A549 (cell line): ENCODE measurements around the gene LRRC51. TPM values are rescaled to one million over a fixed set of nuclear protein-coding genes. Genes with fewer than 3 reads are reported as not detected.
A peak's percentile ranks its signal among the peaks of the same experiment; 100 is the strongest.

ENCODE experiments used
- ATAC-seq, 2 experiments: fragments of 200-7000 bp in 1 of 2; fragments of >200 bp in 1 of 2; cut with Nextera tagmentation in 1 of 2; cut with Tn5 transposase in 1 of 2; 3 replicates each; pipeline versions ENCODE4 v1.8.0 to v1.9.1; 2018 to 2020; ENCODE audit warnings: mild to moderate bottlenecking in 1 of 2, moderate library complexity in 1 of 2
- CTCF ChIA-PET: fragments of 300-600 bp; sonication (Branson Sonifier 250); formaldehyde crosslinking; extraction: SDS; loops from one replicate; lab custom pipeline; 2021; ENCODE audit warnings: antibody characterized with exemption, inconsistent platforms; lab: Yijun Ruan, JAX
- POLR2A ChIA-PET: fragments of 350-600 bp; formaldehyde crosslinking; extraction: SDS; loops from one replicate; lab custom pipeline; 2021; ENCODE audit warnings: antibody characterized with exemption, inconsistent platforms; lab: Yijun Ruan, JAX
- DNase-seq, 2 experiments: peaks; one replicate each; pipeline versions ENCODE4 v3.0.0 to v3.0.0-alpha.2; 2011 to 2016; ENCODE audit warnings: low read depth in 1 of 2, low spot score in 1 of 2
- FAIRE-seq: peaks from 2 replicates; lab custom pipeline; 2011; peaks lifted over from hg19 to GRCh38; lab: Jason Lieb, UNC
- H3K27ac ChIP-seq, 2 experiments: fragments of >200 bp; sonication (Bioruptor Twin); formaldehyde crosslinking; 3 replicates each; pipeline ENCODE4 v1.5.1; 2016 to 2017
- H3K4me1 ChIP-seq: fragments of >200 bp; sonication (Bioruptor Twin); formaldehyde crosslinking; 3 replicates; pipeline ENCODE4 v1.6.1; 2016
- H3K4me2 ChIP-seq: fragments of >200 bp; sonication (Bioruptor Twin); formaldehyde crosslinking; 3 replicates; pipeline ENCODE4 v1.6.1; 2016
- H3K4me3 ChIP-seq: fragments of >200 bp; sonication (Bioruptor Twin); formaldehyde crosslinking; 3 replicates; pipeline ENCODE4 v1.5.1; 2016
- H3K9me3 ChIP-seq: fragments of >200 bp; sonication (Bioruptor Twin); formaldehyde crosslinking; 3 replicates; pipeline ENCODE4 v1.6.1; 2016
- BHLHE40 ChIP-seq: IDR thresholded peaks from 2 replicates; pipeline ENCODE4 v1.6.1; 2012; ENCODE audit warnings: low read depth, low read length, inconsistent platforms
- CBX2 ChIP-seq: fragments of 200-600 bp; sonication (generic); IDR thresholded peaks from 2 replicates; pipeline ENCODE4 v1.6.1; 2016; ENCODE audit warnings: low read depth, mild to moderate bottlenecking, borderline replicate concordance
- CBX8 ChIP-seq: fragments of 200-600 bp; sonication (generic); IDR thresholded peaks from 2 replicates; pipeline ENCODE4 v1.6.1; 2016
- CEBPB ChIP-seq, 2 experiments: fragments of >200 bp in 1 of 2; sonication (Bioruptor Twin) in 1 of 2; formaldehyde crosslinking in 1 of 2; IDR thresholded peaks; 2 replicates each; pipeline ENCODE4 v1.6.1; 2012 to 2016
- CHD4 ChIP-seq: fragments of 200-600 bp; sonication (generic); IDR thresholded peaks from 2 replicates; pipeline ENCODE4 v1.6.1; 2016; ENCODE audit warnings: antibody characterized with exemption, mild to moderate bottlenecking, borderline replicate concordance
- EHMT2 ChIP-seq: fragments of 200-600 bp; sonication (generic); IDR thresholded peaks from 2 replicates; pipeline ENCODE4 v1.6.1; 2016; ENCODE audit warnings: antibody characterized with exemption, low read depth, mild to moderate bottlenecking, moderate library complexity
- ESRRA ChIP-seq: fragments of 150-350 bp; IDR thresholded peaks from 2 replicates; pipeline ENCODE4 v1.6.1; 2014; ENCODE audit warnings: mild to moderate bottlenecking, low read length, borderline replicate concordance
- FOSL2 ChIP-seq, 2 experiments: fragments of 450-650 bp in 1 of 2; fragments of >200 bp in 1 of 2; sonication (Bioruptor Twin) in 1 of 2; formaldehyde crosslinking; IDR thresholded peaks; 2 replicates each; pipeline versions ENCODE4 v1.5.0 to v1.6.1; 2016 to 2020; ENCODE audit warnings: mild to moderate bottlenecking in 1 of 2, moderate library complexity in 1 of 2
- FOXS1 ChIP-seq: fragments of 250-450 bp; sonication (Bioruptor Pico); IDR thresholded peaks from 2 replicates; pipeline ENCODE4 v1.5.0; 2020; ENCODE audit warnings: mild to moderate bottlenecking, moderate library complexity
- GATA3 ChIP-seq: IDR thresholded peaks from 2 replicates; pipeline ENCODE4 v1.6.1; 2012; ENCODE audit warnings: borderline replicate concordance
- HDAC2 ChIP-seq: fragments of 200-600 bp; sonication (generic); IDR thresholded peaks from 2 replicates; pipeline ENCODE4 v1.6.1; 2016
- HES2 ChIP-seq: fragments of >200 bp; sonication (Bioruptor Twin); formaldehyde crosslinking; IDR thresholded peaks from 2 replicates; pipeline ENCODE4 v1.6.1; 2016
- HEYL ChIP-seq: fragments of 250-450 bp; sonication (Bioruptor Pico); IDR thresholded peaks from 2 replicates; pipeline ENCODE4 v1.8.0; 2021; ENCODE audit warnings: mild to moderate bottlenecking, moderate library complexity
- HMGXB4 ChIP-seq: fragments of 250-450 bp; sonication (Bioruptor Pico); IDR thresholded peaks from 2 replicates; pipeline ENCODE4 v1.5.0; 2021; ENCODE audit warnings: mild to moderate bottlenecking, moderate library complexity, borderline replicate concordance
- HOXA7 ChIP-seq: fragments of 250-450 bp; sonication (Bioruptor Pico); IDR thresholded peaks from 2 replicates; pipeline ENCODE4 v1.5.0; 2020; ENCODE audit warnings: mild to moderate bottlenecking, moderate library complexity
- HOXB13 ChIP-seq: fragments of 250-450 bp; sonication (Bioruptor Pico); IDR thresholded peaks from 2 replicates; pipeline ENCODE4 v1.5.0; 2020; ENCODE audit warnings: low read depth, mild to moderate bottlenecking, moderate library complexity
- HOXB5 ChIP-seq: fragments of 250-450 bp; sonication (Bioruptor Pico); IDR thresholded peaks from 2 replicates; pipeline ENCODE4 v1.5.0; 2020; ENCODE audit warnings: mild to moderate bottlenecking, moderate library complexity
- JUN ChIP-seq, 2 experiments: fragments of >200 bp; sonication (Bioruptor Twin); formaldehyde crosslinking; IDR thresholded peaks; 2 replicates in 1 of 2; 3 replicates in 1 of 2; pipeline ENCODE4 v1.6.1; 2016 to 2017
- JUNB ChIP-seq: fragments of >200 bp; sonication (Bioruptor Twin); formaldehyde crosslinking; IDR thresholded peaks from 2 replicates; pipeline ENCODE4 v1.6.1; 2016
- KDM5A ChIP-seq: fragments of 200-600 bp; sonication (generic); IDR thresholded peaks from 2 replicates; pipeline ENCODE4 v1.6.1; 2016; ENCODE audit warnings: antibody characterized with exemption, mild to moderate bottlenecking
- MYC ChIP-seq: IDR thresholded peaks from 2 replicates; pipeline ENCODE4 v1.6.1; 2012; ENCODE audit warnings: mild to moderate bottlenecking, inconsistent platforms, low read length, improper control_type of control experiment, borderline replicate concordance
- NFE2L2 ChIP-seq: fragments of 150-350 bp; conservative IDR thresholded peaks from 2 replicates; pipeline ENCODE4 v1.6.1; 2014; ENCODE audit warnings: low read length
- NPAS2 ChIP-seq: fragments of 250-450 bp; sonication (Bioruptor Pico); IDR thresholded peaks from 2 replicates; pipeline ENCODE4 v1.8.0; 2022; ENCODE audit warnings: mild to moderate bottlenecking, moderate library complexity, borderline replicate concordance
- NR3C1 ChIP-seq: fragments of >200 bp; sonication (Bioruptor Twin); formaldehyde crosslinking; IDR thresholded peaks from 3 replicates; pipeline ENCODE4 v1.6.1; 2017
- PBX3 ChIP-seq: IDR thresholded peaks from 2 replicates; pipeline ENCODE4 v1.6.1; 2012
- PHF8 ChIP-seq: fragments of 200-600 bp; sonication (generic); IDR thresholded peaks from 2 replicates; pipeline ENCODE4 v1.6.1; 2016; ENCODE audit warnings: low read depth, mild to moderate bottlenecking, antibody characterized with exemption, moderate library complexity, borderline replicate concordance
- POLR2A ChIP-seq: IDR thresholded peaks from 2 replicates; pipeline ENCODE4 v1.6.1; 2012; ENCODE audit warnings: mild to moderate bottlenecking, low read length
- POLR2AphosphoS2 ChIP-seq: conservative IDR thresholded peaks from 2 replicates; pipeline ENCODE4 v1.6.1; 2012; ENCODE audit warnings: low read length, improper control_type of control experiment, inconsistent platforms
- RARB ChIP-seq: fragments of 250-450 bp; sonication (Bioruptor Pico); IDR thresholded peaks from 2 replicates; pipeline ENCODE4 v1.8.0; 2021; ENCODE audit warnings: mild to moderate bottlenecking, moderate library complexity
- RCOR1 ChIP-seq: fragments of 150-350 bp; IDR thresholded peaks from 2 replicates; pipeline ENCODE4 v1.6.1; 2014; ENCODE audit warnings: antibody characterized with exemption, low read length, low read depth
- RFX5 ChIP-seq: fragments of 450-650 bp; IDR thresholded peaks from 2 replicates; pipeline ENCODE4 v1.7.1; 2014; ENCODE audit warnings: antibody characterized with exemption, mild to moderate bottlenecking, moderate library complexity
- RNF2 ChIP-seq: fragments of 200-600 bp; sonication (generic); IDR thresholded peaks from 2 replicates; pipeline ENCODE4 v1.6.1; 2016; ENCODE audit warnings: low read depth, mild to moderate bottlenecking, antibody characterized with exemption, moderate library complexity, borderline replicate concordance
- SREBF2 ChIP-seq: fragments of 450-650 bp; IDR thresholded peaks from 2 replicates; pipeline ENCODE4 v1.6.1; 2014; ENCODE audit warnings: mild to moderate bottlenecking, moderate library complexity
- TP53 ChIP-seq: fragments of 250-450 bp; sonication (Bioruptor Pico); IDR thresholded peaks from 2 replicates; pipeline ENCODE4 v1.5.0; 2021; ENCODE audit warnings: mild to moderate bottlenecking, moderate library complexity
- ZC3H11A ChIP-seq: fragments of 450-650 bp; IDR thresholded peaks from 2 replicates; pipeline ENCODE4 v1.6.1; 2014; ENCODE audit warnings: antibody characterized with exemption, mild to moderate bottlenecking
- ZFP36 ChIP-seq: fragments of 450-650 bp; IDR thresholded peaks from 2 replicates; pipeline ENCODE4 v1.6.1; 2014; ENCODE audit warnings: borderline replicate concordance; ENCODE audit not compliant: partially characterized antibody
- WGBS: methylation state at CpG from one replicate; pipeline ENCODE4 v1.1.6; 2017; ENCODE audit errors: missing lambda C conversion rate; 5-methylcytosine and 5-hydroxymethylcytosine counted together
- polyA minus RNA-seq: library from RNA; depleted of rRNA, polyadenylated mRNA; stranded (reverse); fragments of >200 nt; gene quantifications from 2 replicates; pipeline ENCODE4 v1.2.3, GENCODE V29; 2011; rRNA and poly(A)+ RNA removed
- polyA plus RNA-seq, 4 experiments: library from polyadenylated mRNA; depleted of rRNA in 3 of 4; stranded (reverse); fragments of >200 nt; fragmentation: RNase III in 1 of 4; extraction: RNeasy Plus Mini Kit Qiagen cat#74134 plus additional on column Dnase treatment in 1 of 4; gene quantifications; 2 replicates in 3 of 4; 3 replicates in 1 of 4; pipeline ENCODE4 v1.2.3, GENCODE V29; 2011 to 2017
- TF ChIP-seq, protein P1 (sequence below): fragments of 250-450 bp; sonication (Bioruptor Pico); IDR thresholded peaks from 2 replicates; pipeline ENCODE4 v1.5.0; 2020; ENCODE audit warnings: low read depth, mild to moderate bottlenecking, moderate library complexity

LRRC51 gene
- 14.3 and 16.3 TPM in 2 replicates for polyA plus RNA-seq (2011; rRNA removed)
- 12.3 and 13.1 TPM in 2 replicates for polyA plus RNA-seq (2012; cell fraction: cytosol; rRNA removed)
- polyA plus RNA-seq (2012; cell fraction: nucleus; rRNA removed), result 4.8 and 6.5 TPM in 2 replicates
- 8.2 to 10.1 TPM (median 9.1 TPM) in 3 replicates for polyA plus RNA-seq (2017; fragmentation: RNase III; extraction: RNeasy Plus Mini Kit Qiagen cat#74134 plus additional on column Dnase treatment)
- polyA minus RNA-seq, result 12.8 and 20.3 TPM in 2 replicates

DNA sequence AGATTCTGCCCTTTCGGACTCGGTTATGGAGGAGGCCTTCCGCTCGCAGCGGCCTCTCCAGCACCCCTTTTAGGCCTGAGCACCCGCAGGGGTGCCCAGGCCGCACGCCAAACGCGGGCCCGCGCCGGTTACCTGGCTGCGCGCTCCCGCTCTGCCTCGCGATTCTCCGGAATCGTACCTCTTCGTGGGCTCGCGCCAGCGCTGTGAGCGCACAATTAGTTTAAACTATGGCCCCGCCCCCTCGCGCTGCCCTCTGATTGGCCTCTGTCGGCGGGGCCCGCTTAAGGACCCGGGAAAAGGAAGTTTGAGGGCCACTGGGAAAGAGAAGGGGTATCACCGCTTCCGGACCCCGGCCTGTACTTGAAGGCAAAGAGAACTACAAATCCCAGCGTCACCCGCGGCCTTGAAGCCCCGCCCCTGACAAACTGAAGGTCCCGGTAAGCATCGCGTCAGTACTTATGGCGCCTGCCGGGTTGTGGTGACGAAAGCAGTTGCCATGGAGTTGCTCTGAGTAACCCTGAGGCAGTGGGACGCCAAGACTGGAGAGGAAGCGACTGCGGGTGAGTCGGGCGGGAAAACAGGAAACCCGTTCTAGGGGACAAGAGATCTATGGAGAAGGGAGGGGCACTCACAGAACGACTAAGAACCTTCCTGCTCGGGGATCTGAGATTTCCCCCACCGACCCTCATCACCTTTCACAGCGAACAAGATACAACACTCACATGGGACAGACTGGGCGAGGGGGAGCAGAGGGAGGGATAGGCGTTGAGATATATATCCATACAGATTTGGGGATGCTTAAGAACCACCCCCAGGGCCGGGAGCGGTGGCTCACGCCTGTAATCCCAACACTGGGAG, at the start of gene LRRC51, which contains the start of gene NUMA1:
LRRC51 (plus strand) TSS at position 525 of the 858 bp plus-strand sequence. CDS start 8,234 bp downstream, outside the sequence.
NUMA1 (minus strand) TSS at position 217 of the 858 bp plus-strand sequence. CDS start 44,599 bp downstream, outside the sequence.
- ChIA-PET POLR2A (no interaction called here), CTCF (interaction anchor here (0.7 to 2.5 kb wide), 5 partner anchors 11 to 351 kb away, joined by 3 to 50 read pairs (median 10); no protein-coding TSS in a partner anchor)
- DNase-seq (peak; percentile 91 to 100), FAIRE-seq (peak; percentile 81), ATAC-seq (peak; percentile 96 to 97)
- Histone ChIP-seq H3K4me1 (peaks cover 19% of the 10 kb centered on the region), H3K4me3 (peak within 1 kb of the TSS; percentile 85), H3K4me2 (peak within 1 kb of the TSS; percentile 96), H3K9me3 (no peaks in the 10 kb centered on the region), H3K27ac (peak within 1 kb of the TSS; percentile 90)
- whole genome bisulfite sequencing, result 2% methylated on average over 33 of the region's 60 CpGs
- TF ChIP-seq EHMT2, result no peak
- peak; percentile 54 for TF ChIP-seq POLR2A
- no peak for TF ChIP-seq HES2
- no peak for TF ChIP-seq NPAS2 (CRISPR knock-in tag)
- no peak for TF ChIP-seq RARB
- no peak for TF ChIP-seq GATA3
- no peak for TF ChIP-seq CBX8
- TF ChIP-seq ZFP36, result no peak
- TF ChIP-seq HEYL, result no peak
- TF ChIP-seq CBX2, result no peak
- no peak for TF ChIP-seq NFE2L2
- peak; percentile 23 to 62; a peak in 2 of 5 replicates for TF ChIP-seq JUN (IDR thresholded peaks at IDR 0.05)
- peak; percentile 69 for TF ChIP-seq PHF8
- TF ChIP-seq FOSL2 (IDR thresholded peaks at IDR 0.05), result no peak
- no peak for TF ChIP-seq FOSL2 (CRISPR knock-in tag; IDR thresholded peaks at IDR 0.05)
- TF ChIP-seq MYC, result 0 out of 2 replicates have a peak, but pooled peaks have one; percentile 20
- no peak for TF ChIP-seq JUNB
- no peak for TF ChIP-seq ESRRA
- no peak for TF ChIP-seq ZC3H11A
- TF ChIP-seq PBX3, result no peak
- TF ChIP-seq CEBPB (IDR thresholded peaks at IDR 0.05), result 0 out of 4 replicates have a peak, but pooled peaks of 1 of the 2 experiments have one; percentile 19
- no peak for TF ChIP-seq BHLHE40
- TF ChIP-seq SREBF2, result no peak
- TF ChIP-seq TP53 (CRISPR knock-in tag), result no peak
- TF ChIP-seq FOXS1 (CRISPR knock-in tag), result no peak
- TF ChIP-seq NR3C1, result no peak
- no peak for TF ChIP-seq POLR2AphosphoS2
- peak; percentile 35; the same call in 1 of the 2 replicates for TF ChIP-seq HOXB5 (CRISPR knock-in tag)
- no peak for TF ChIP-seq KDM5A
- no peak for TF ChIP-seq RCOR1
- TF ChIP-seq HOXB13 (CRISPR knock-in tag), result no peak
- peak; percentile 55; the same call in 1 of the 2 replicates for TF ChIP-seq CHD4
- no peak for TF ChIP-seq HMGXB4 (CRISPR knock-in tag)
- TF ChIP-seq HDAC2, result no peak
- TF ChIP-seq, protein P1, sequence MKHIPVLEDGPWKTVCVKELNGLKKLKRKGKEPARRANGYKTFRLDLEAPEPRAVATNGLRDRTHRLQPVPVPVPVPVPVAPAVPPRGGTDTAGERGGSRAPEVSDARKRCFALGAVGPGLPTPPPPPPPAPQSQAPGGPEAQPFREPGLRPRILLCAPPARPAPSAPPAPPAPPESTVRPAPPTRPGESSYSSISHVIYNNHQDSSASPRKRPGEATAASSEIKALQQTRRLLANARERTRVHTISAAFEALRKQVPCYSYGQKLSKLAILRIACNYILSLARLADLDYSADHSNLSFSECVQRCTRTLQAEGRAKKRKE (CRISPR knock-in tag), result no peak
- TF ChIP-seq HOXA7 (CRISPR knock-in tag), result no peak
- no peak for TF ChIP-seq RNF2
- peak; percentile 98 for TF ChIP-seq RFX5
